HEK293 (cell line): ENCODE measurements around the gene NUB1.

Source experiments
- CTCF ChIP-seq: fragments of 450-650 bp; formaldehyde crosslinking; IDR thresholded peaks from 2 replicates; pipeline ENCODE4 v1.5.1; 2016; ENCODE audit warnings: missing biosample characterization, missing genetic modification characterization
- ELK4 ChIP-seq: IDR thresholded peaks from 2 replicates; pipeline ENCODE4 v1.6.1; 2011; ENCODE audit warnings: mild to moderate bottlenecking, low read depth, low read length, borderline replicate concordance
- MEIS1 ChIP-seq: sonication (generic); formaldehyde crosslinking; IDR thresholded peaks from 2 replicates; pipeline ENCODE4 v1.8.1; 2022; ENCODE audit warnings: missing genetic modification reagents, mild to moderate bottlenecking, borderline replicate concordance
- RBAK ChIP-seq: fragments of 450-650 bp; formaldehyde crosslinking; IDR thresholded peaks from 2 replicates; pipeline ENCODE4 v1.5.1; 2016; ENCODE audit warnings: missing biosample characterization, missing genetic modification characterization
- REST ChIP-seq: fragments of 450-650 bp; formaldehyde crosslinking; IDR thresholded peaks from 2 replicates; pipeline ENCODE4 v1.5.1; 2016; ENCODE audit warnings: missing biosample characterization, missing genetic modification characterization
- TCF7L2 ChIP-seq: IDR thresholded peaks from 2 replicates; pipeline ENCODE4 v1.6.1; 2011; ENCODE audit warnings: low read depth, mild to moderate bottlenecking, inconsistent platforms, low read length, moderate library complexity, borderline replicate concordance
- TRIM28 ChIP-seq: IDR thresholded peaks from 2 replicates; pipeline ENCODE4 v1.6.1; 2011; ENCODE audit warnings: low read length, control low read depth, borderline replicate concordance
- WT1 ChIP-seq: fragments of 450-650 bp; formaldehyde crosslinking; IDR thresholded peaks from 2 replicates; pipeline ENCODE4 v1.5.1; 2016; ENCODE audit warnings: missing biosample characterization, missing genetic modification characterization
- ZBTB21 ChIP-seq: fragments of 450-650 bp; formaldehyde crosslinking; IDR thresholded peaks from 2 replicates; pipeline ENCODE4 v1.5.1; 2017; ENCODE audit warnings: missing biosample characterization, missing genetic modification characterization
- ZBTB6 ChIP-seq: fragments of 450-650 bp; formaldehyde crosslinking; IDR thresholded peaks from 2 replicates; pipeline ENCODE4 v1.5.1; 2017; ENCODE audit warnings: missing biosample characterization, missing genetic modification characterization
- ZNF114 ChIP-seq: fragments of 450-650 bp; formaldehyde crosslinking; IDR thresholded peaks from 2 replicates; pipeline ENCODE4 v1.5.0; 2017; ENCODE audit warnings: missing biosample characterization, missing genetic modification characterization
- ZNF362 ChIP-seq: fragments of 450-650 bp; formaldehyde crosslinking; IDR thresholded peaks from 2 replicates; pipeline ENCODE4 v1.5.1; 2016; ENCODE audit warnings: missing biosample characterization, missing genetic modification characterization
- ZNF544 ChIP-seq: fragments of 450-650 bp; formaldehyde crosslinking; IDR thresholded peaks from 2 replicates; pipeline ENCODE4 v1.5.0; 2017; ENCODE audit warnings: missing biosample characterization, missing genetic modification characterization

GRCh38 chr7:151336027-151336708, 5.4 kb upstream of the NUB1 start:
- TF ChIP-seq CTCF (tag by site-specific recombination) (no peak), ELK4 (no peak), TCF7L2 (no peak), WT1 (tag by site-specific recombination) (no peak), MEIS1 (CRISPR knock-in tag) (no peak), TRIM28 (no peak), ZNF362 (no peak), REST (tag by site-specific recombination) (no peak), ZNF544 (tag by site-specific recombination) (no peak), RBAK (tag by site-specific recombination) (no peak), ZBTB6 (tag by site-specific recombination) (no peak), ZNF114 (tag by site-specific recombination) (no peak), ZBTB21 (tag by site-specific recombination) (no peak)
